Aorta (tissue), 5 donors: ENCODE measurements around the gene USP17L22. TPM values are rescaled to one million over a fixed set of nuclear protein-coding genes. Genes with fewer than 3 reads are reported as not detected.
"Not testable (repeated sequence)": the region's sequence is repeated elsewhere in the genome, so short reads cannot be mapped to it uniquely, and the experiment has no call there.

Experiments
- ATAC-seq: fragments of 200-7000 bp; cut with Tn5 transposase; one replicate; pipeline ENCODE4 v1.9.1; 2022; ENCODE audit warnings: moderate library complexity; ENCODE audit not compliant: low FRiP score
- DNase-seq, 2 donors: peaks; one replicate each; pipeline ENCODE4 v3.0.0-alpha.2; 2020
- H3K27ac ChIP-seq, 2 donors: one replicate each; pipeline ENCODE4 v1.5.1; 2013; ENCODE audit warnings: low read length in 2 of 2, mild to moderate bottlenecking in 2 of 2, moderate library complexity in 2 of 2, control low read depth in 1 of 2, inconsistent platforms in 1 of 2, low read depth in 1 of 2
- H3K27me3 ChIP-seq, 2 donors: one replicate each; pipeline ENCODE4 v1.6.1; 2013; ENCODE audit warnings: control low read depth in 1 of 2, low read length in 1 of 2, mild to moderate bottlenecking in 1 of 2, moderate library complexity in 1 of 2; ENCODE audit not compliant: insufficient read depth in 2 of 2, control insufficient read depth in 1 of 2
- H3K36me3 ChIP-seq, 2 donors: one replicate each; pipeline ENCODE4 v1.6.1; 2013; ENCODE audit warnings: control low read depth in 1 of 2, low read length in 1 of 2, mild to moderate bottlenecking in 1 of 2; ENCODE audit not compliant: insufficient read depth in 2 of 2, control insufficient read depth in 1 of 2
- H3K4me1 ChIP-seq, 2 donors: one replicate each; pipeline ENCODE4 v1.6.1; 2013; ENCODE audit warnings: low read length in 2 of 2, control low read depth in 1 of 2, mild to moderate bottlenecking in 1 of 2, moderate library complexity in 1 of 2; ENCODE audit not compliant: insufficient read depth in 2 of 2, control insufficient read depth in 1 of 2
- H3K4me3 ChIP-seq, 2 donors: one replicate each; pipeline ENCODE4 v1.5.1; 2013; ENCODE audit warnings: low read length in 2 of 2, control low read depth in 1 of 2, mild to moderate bottlenecking in 1 of 2
- H3K9me3 ChIP-seq: one replicate; pipeline ENCODE4 v1.6.1; 2013; ENCODE audit warnings: mild to moderate bottlenecking, low read length; ENCODE audit not compliant: control insufficient read depth
- WGBS, 2 donors: extraction: QIAGEN DNeasy Blood & Tissue Kit; methylation state at CpG; one replicate each; pipeline ENCODE4 v1.1.7; 2013; 5-methylcytosine and 5-hydroxymethylcytosine counted together
- intact Hi-C, 2 donors: fragments of 100-400 bp; cut with DNase I; formaldehyde crosslinking; loops; one replicate each; pipeline versions ENCODE4 v1.14.2 to v1.15.0; 2022
- polyA plus RNA-seq, 2 donors: library from polyadenylated mRNA; stranded (reverse); fragments of 200-250 nt; gene quantifications; one replicate each; pipeline ENCODE4 v1.2.3, GENCODE V29; 2013
- total RNA-seq, 2 donors: library from RNA; stranded (reverse); fragmentation: NEBNext Ultra II Directional; extraction: Animal tissue kit (Norgen Biotek cat#: 25700); gene quantifications; one replicate each; pipeline ENCODE4 v1.2.1, GENCODE V29; 2021
- donor health status: healthy with polysubstance abuse.
- donor health status: Bipolar disorder and iron deficiency.
- donor health status: DM: no; HTN: no; CAD: no.
- donor health status: DM: no; HTN: no; CAD: no.
- donor health status: DM: yes; HTN: yes; CAD: no.

The USP17L22 gene
- total and polyA plus RNA-seq, 4 donors: not detected

- H3K36me3 ChIP-seq, H3K4me3 ChIP-seq, H3K9me3 ChIP-seq, H3K27ac ChIP-seq, ATAC-seq, DNase-seq, H3K4me1 ChIP-seq, H3K27me3 ChIP-seq, intact Hi-C loops: not testable (repeated sequence)
- WGBS, 2 donors: no CpG with 5 or more reads among the region's 15 CpGs
Observed at GRCh38 chr4:9257824-9258223, 9.6 kb upstream of the USP17L22 start, which contains the start of gene USP17L20. USP17L20 (plus strand) TSS chr4:9258124; CDS start chr4:9258124, 0 bp downstream.

- H3K9me3 ChIP-seq, intact Hi-C loops, H3K4me1 ChIP-seq, H3K27ac ChIP-seq, H3K27me3 ChIP-seq, H3K36me3 ChIP-seq, ATAC-seq, DNase-seq, H3K4me3 ChIP-seq: not testable (repeated sequence)
- no CpG with 5 or more reads among the region's 13 CpGs for WGBS, 2 donors
Observed at GRCh38 chr4:9262572-9262971, 4.8 kb upstream of the USP17L22 start, which contains the start of gene USP17L21. USP17L21 (plus strand) TSS chr4:9262872; CDS start chr4:9262872, 0 bp downstream.

GRCh38 chr4:9271719-9272118 lies 4.3 kb downstream of the USP17L22 start:
- intact Hi-C loops, ATAC-seq, H3K27me3 ChIP-seq, H3K4me3 ChIP-seq, H3K9me3 ChIP-seq, H3K36me3 ChIP-seq, H3K4me1 ChIP-seq, H3K27ac ChIP-seq: not testable (repeated sequence)
- WGBS, 2 donors: 83 to 85% methylated on average over 5 of the region's 10 CpGs
- peak; percentile 73 to 88 for DNase-seq

Other genes starting within 250 kb of the USP17L22 start
- not detected for gene FAM90A26, start 97.2 kb upstream of the USP17L22 start, total RNA-seq
- gene FAM90A26, start 97.2 kb upstream of the USP17L22 start, polyA plus RNA-seq: not detected
- gene USP17L10, start 57.0 kb upstream of the USP17L22 start, total RNA-seq: not detected
- gene USP17L10, start 57.0 kb upstream of the USP17L22 start, polyA plus RNA-seq: not detected
- gene USP17L11, start 52.2 kb upstream of the USP17L22 start, total RNA-seq: not detected
- not detected for gene USP17L11, start 52.2 kb upstream of the USP17L22 start, polyA plus RNA-seq
- not detected for gene USP17L12, start 47.5 kb upstream of the USP17L22 start, total RNA-seq
- not detected for gene USP17L12, start 47.5 kb upstream of the USP17L22 start, polyA plus RNA-seq
- not detected for gene USP17L13, start 42.7 kb upstream of the USP17L22 start, total RNA-seq
- not detected for gene USP17L13, start 42.7 kb upstream of the USP17L22 start, polyA plus RNA-seq
- gene USP17L15, start 33.2 kb upstream of the USP17L22 start, total RNA-seq: not detected
- gene USP17L15, start 33.2 kb upstream of the USP17L22 start, polyA plus RNA-seq: not detected
- not detected for gene USP17L17, start 23.7 kb upstream of the USP17L22 start, total RNA-seq
- not detected for gene USP17L17, start 23.7 kb upstream of the USP17L22 start, polyA plus RNA-seq
- not detected for gene USP17L18, start 19.0 kb upstream of the USP17L22 start, total RNA-seq
- not detected for gene USP17L18, start 19.0 kb upstream of the USP17L22 start, polyA plus RNA-seq
- not detected for gene USP17L19, start 14.2 kb upstream of the USP17L22 start, total RNA-seq
- gene USP17L19, start 14.2 kb upstream of the USP17L22 start, polyA plus RNA-seq: not detected
- gene USP17L20, start 9.5 kb upstream of the USP17L22 start, total RNA-seq: not detected
- not detected for gene USP17L20, start 9.5 kb upstream of the USP17L22 start, polyA plus RNA-seq
- gene USP17L21, start 4.7 kb upstream of the USP17L22 start, total RNA-seq: not detected
- not detected for gene USP17L21, start 4.7 kb upstream of the USP17L22 start, polyA plus RNA-seq
- not detected for gene USP17L24, start 57.5 kb downstream of the USP17L22 start, total RNA-seq
- gene USP17L24, start 57.5 kb downstream of the USP17L22 start, polyA plus RNA-seq: not detected
- gene USP17L25, start 62.3 kb downstream of the USP17L22 start, total RNA-seq: not detected
- gene USP17L25, start 62.3 kb downstream of the USP17L22 start, polyA plus RNA-seq: not detected
- not detected for gene USP17L26, start 67.0 kb downstream of the USP17L22 start, total RNA-seq
- gene USP17L26, start 67.0 kb downstream of the USP17L22 start, polyA plus RNA-seq: not detected
- not detected for gene USP17L5, start 71.8 kb downstream of the USP17L22 start, total RNA-seq
- gene USP17L5, start 71.8 kb downstream of the USP17L22 start, polyA plus RNA-seq: not detected
- not detected for gene USP17L27, start 76.5 kb downstream of the USP17L22 start, total RNA-seq
- not detected for gene USP17L27, start 76.5 kb downstream of the USP17L22 start, polyA plus RNA-seq
- gene USP17L28, start 81.3 kb downstream of the USP17L22 start, total RNA-seq: not detected
- not detected for gene USP17L28, start 81.3 kb downstream of the USP17L22 start, polyA plus RNA-seq
- gene USP17L29, start 86.0 kb downstream of the USP17L22 start, total RNA-seq: not detected
- gene USP17L29, start 86.0 kb downstream of the USP17L22 start, polyA plus RNA-seq: not detected
- not detected for gene USP17L30, start 95.5 kb downstream of the USP17L22 start, total RNA-seq
- not detected for gene USP17L30, start 95.5 kb downstream of the USP17L22 start, polyA plus RNA-seq
- not detected for gene DEFB131A, start 176.8 kb downstream of the USP17L22 start, total RNA-seq
- gene DEFB131A, start 176.8 kb downstream of the USP17L22 start, polyA plus RNA-seq: not detected